Mucosa of descending colon (tissue), 3 donors: ENCODE data around the gene RARG. TPM values are rescaled to one million over a fixed set of nuclear protein-coding genes. Genes with fewer than 3 reads are reported as not detected.

Experiments
- ATAC-seq: fragments of 200-7000 bp; cut with Tn5 transposase; one replicate; pipeline ENCODE4 v1.9.1; 2020; ENCODE audit warnings: mild to moderate bottlenecking, moderate library complexity
- DNase-seq, 3 donors: peaks; one replicate each; pipeline ENCODE4 v3.0.0-alpha.2; 2020
- H3K36me3 ChIP-seq: fragments of 200-600 bp; one replicate; pipeline ENCODE4 v1.8.0; 2021; ENCODE audit warnings: low read depth, mild to moderate bottlenecking
- H3K4me1 ChIP-seq: fragments of 200-600 bp; one replicate; pipeline ENCODE4 v1.8.0; 2021; ENCODE audit warnings: low read depth, mild to moderate bottlenecking
- H3K4me3 ChIP-seq: fragments of 200-600 bp; one replicate; pipeline ENCODE4 v1.8.0; 2021; ENCODE audit warnings: mild to moderate bottlenecking
- H3K9me3 ChIP-seq: fragments of 200-600 bp; one replicate; pipeline ENCODE4 v1.8.0; 2021; ENCODE audit warnings: mild to moderate bottlenecking
- intact Hi-C, 2 donors: fragments of 100-400 bp; cut with DNase I in 1 of 2; cut with micrococcal nuclease in 1 of 2; formaldehyde crosslinking; loops; one replicate each; pipeline versions ENCODE4 v1.11.0 to v1.11.1; 2022; cut with DNase I, micrococcal nuclease
- long read RNA-seq, 2 donors: library from polyadenylated mRNA; unstranded; transcript quantifications; one replicate each; pipeline ENCODE4 v2.0.0, GENCODE V29; 2019 to 2021
- total RNA-seq, 3 donors: library from RNA; stranded (reverse); fragmentation: NEBNext Ultra II Directional in 2 of 3; extraction: Animal tissue kit (Norgen Biotek cat#: 25700) in 2 of 3; gene quantifications; one replicate each; pipeline versions ENCODE4 v1.2.1 to v1.2.4, GENCODE V29; 2021 to 2023
- TF ChIP-seq, protein P1 (sequence below): fragments of 200-600 bp; IDR thresholded peaks from one replicate; pipeline ENCODE4 v1.8.0; 2022; ENCODE audit warnings: antibody characterized with exemption, mild to moderate bottlenecking
- donor health status: DM: no; HTN: no; CAD: no; lungs with moderate emphysema.
- donor health status: DM: no; HTN: no; CAD: no.
- donor health status: DM: no; HTN: yes; CAD: no.

Gene RARG
- total RNA-seq = 10 to 100 TPM; 10.7 to 35.3 (median 16.9) TPM
- long read RNA-seq, donor 1, transcript RARG-203 (10 exons, 2,959 nt) = minor isoform, 12 of 44 reads
- long read RNA-seq, donor 1, transcript RARG-201 (8 exons, 1,836 nt) = major isoform, 17 of 44 reads
- long read RNA-seq, donor 1, partial matches to known transcripts = 5 of 44 reads
- long read RNA-seq, donor 1, other reads (novel, unspliced or antisense) = 10 of 44 reads
- long read RNA-seq, donor 2, partial matches to known transcripts = 1 of 1 reads
- long read RNA-seq, donor 2, other reads (novel, unspliced or antisense) = 0 of 1 reads

DNA sequence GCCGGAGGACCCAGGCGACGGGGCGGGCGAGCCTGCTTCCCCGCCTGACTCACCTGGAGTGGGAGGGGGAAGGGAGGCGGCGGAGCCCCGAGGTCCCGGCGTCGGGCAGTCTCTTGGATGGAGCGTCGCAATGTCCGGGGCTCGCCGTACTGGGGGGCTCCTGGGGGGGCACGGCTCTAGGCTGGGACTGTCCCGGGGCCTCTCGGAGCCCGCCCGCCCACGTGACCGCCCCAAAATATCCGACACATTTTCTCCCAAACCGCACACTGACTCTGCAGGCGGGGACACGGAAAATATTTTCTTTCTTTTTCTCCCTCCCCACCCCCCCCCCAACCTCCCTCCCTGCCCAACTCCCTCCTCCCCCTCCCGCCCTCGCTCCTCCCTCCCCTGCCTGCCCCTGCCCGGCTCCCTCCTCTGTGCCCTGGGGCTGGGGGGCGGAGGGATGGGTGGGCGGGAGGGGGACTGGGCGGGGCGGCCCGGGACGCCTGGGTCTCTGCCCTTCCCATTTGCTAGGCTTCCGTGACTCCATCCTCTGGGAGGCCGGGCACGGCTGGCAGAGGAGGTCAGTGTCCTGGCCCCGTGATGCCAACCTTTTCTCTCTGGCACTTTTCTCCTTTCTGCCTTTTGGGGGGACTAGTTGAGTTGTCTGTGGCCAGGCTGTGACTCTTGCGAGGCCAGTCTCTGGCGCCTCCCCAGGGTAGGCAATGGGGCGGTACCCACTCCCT lies at the start of gene RARG:
Gene RARG (minus strand): TSS at position 289 of the 725 bp plus-strand sequence. CDS start 4,664 bp downstream, outside the sequence.
- H3K4me1 ChIP-seq = peaks cover 32% of the 10 kb centered on the region
- ATAC-seq = peak; percentile 62
- intact Hi-C loops = no loop called here
- no peaks in the 10 kb centered on the region for H3K9me3 ChIP-seq
- H3K36me3 ChIP-seq = no peaks in the 10 kb centered on the region
- DNase-seq = peak; percentile 66 to 80 (median 79)
- TF ChIP-seq, protein P1, sequence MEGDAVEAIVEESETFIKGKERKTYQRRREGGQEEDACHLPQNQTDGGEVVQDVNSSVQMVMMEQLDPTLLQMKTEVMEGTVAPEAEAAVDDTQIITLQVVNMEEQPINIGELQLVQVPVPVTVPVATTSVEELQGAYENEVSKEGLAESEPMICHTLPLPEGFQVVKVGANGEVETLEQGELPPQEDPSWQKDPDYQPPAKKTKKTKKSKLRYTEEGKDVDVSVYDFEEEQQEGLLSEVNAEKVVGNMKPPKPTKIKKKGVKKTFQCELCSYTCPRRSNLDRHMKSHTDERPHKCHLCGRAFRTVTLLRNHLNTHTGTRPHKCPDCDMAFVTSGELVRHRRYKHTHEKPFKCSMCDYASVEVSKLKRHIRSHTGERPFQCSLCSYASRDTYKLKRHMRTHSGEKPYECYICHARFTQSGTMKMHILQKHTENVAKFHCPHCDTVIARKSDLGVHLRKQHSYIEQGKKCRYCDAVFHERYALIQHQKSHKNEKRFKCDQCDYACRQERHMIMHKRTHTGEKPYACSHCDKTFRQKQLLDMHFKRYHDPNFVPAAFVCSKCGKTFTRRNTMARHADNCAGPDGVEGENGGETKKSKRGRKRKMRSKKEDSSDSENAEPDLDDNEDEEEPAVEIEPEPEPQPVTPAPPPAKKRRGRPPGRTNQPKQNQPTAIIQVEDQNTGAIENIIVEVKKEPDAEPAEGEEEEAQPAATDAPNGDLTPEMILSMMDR = no peak
- peak within 1 kb of the TSS; percentile 9 for H3K4me3 ChIP-seq

DNA sequence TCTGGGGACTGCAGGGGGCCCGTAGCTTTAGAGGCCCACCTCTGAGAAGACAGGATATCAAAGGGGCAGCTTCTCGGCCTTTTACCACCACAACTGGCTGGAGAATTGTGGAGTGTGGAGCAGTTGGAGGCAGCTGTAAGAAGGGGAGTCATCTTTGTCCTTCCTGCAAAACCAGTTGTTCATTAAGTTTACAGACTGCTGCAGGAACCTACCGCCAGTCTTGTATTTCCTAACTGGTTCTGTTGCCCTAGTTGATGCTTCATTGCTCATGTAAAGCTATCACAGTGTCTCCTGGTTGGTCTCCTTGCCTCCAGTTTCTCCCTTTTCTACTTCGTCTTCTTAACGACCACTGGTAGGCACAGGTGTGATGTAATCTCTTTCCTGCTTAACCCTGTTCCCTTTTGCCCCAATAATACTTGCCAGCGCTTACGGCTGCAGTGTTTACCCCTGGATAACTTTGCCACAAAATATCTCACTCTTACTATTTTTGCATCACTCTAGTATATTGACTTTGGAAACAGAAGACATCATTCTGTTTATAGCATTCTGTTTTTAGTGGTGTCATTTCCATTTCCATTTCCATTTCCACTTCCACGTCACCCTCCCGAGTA lies 48.0 kb upstream of the RARG start:
- TF ChIP-seq, protein P1 = no peak
- ATAC-seq = no peak
- DNase-seq = no peak
- H3K4me1 ChIP-seq = no peaks in the 10 kb centered on the region
- H3K9me3 ChIP-seq = no peaks in the 10 kb centered on the region
- no peaks in the 10 kb centered on the region for H3K36me3 ChIP-seq
- intact Hi-C loops = no loop called here
- no peak overlapping the region for H3K4me3 ChIP-seq

DNA sequence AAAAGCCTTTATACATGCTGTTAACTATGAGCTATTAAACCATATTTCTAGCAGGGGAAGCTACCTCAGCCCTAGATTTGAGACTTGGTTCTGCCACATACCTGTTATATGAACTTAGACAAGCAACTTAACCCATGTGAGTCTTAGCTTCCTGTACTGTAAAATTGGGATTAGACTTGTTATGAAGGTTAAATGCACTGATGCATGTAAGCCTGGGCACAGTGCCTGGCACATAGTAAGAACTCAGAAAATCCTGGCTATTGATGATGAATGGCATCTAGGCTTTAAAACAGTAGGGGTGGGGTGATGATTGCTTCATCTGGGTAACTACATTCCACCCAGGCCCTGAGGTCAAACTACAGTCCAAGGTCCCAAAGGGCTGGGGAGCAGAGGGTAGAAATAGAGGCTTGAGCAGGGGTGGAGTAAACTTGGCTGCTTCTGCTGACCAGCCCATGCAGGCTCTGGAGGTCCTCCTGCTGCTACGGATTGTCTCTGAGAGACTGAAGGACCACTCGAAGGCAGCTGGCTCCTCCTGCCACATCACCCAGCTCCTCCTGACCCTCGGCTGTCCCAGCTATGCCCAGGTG lies 47.4 kb upstream of the RARG start:
- no peaks in the 10 kb centered on the region for H3K9me3 ChIP-seq
- no peaks in the 10 kb centered on the region for H3K36me3 ChIP-seq
- TF ChIP-seq, protein P1 = no peak
- ATAC-seq = peak; percentile 69
- DNase-seq = no peak
- H3K4me3 ChIP-seq = no peak overlapping the region
- no peaks in the 10 kb centered on the region for H3K4me1 ChIP-seq
- intact Hi-C loops = no loop called here

DNA sequence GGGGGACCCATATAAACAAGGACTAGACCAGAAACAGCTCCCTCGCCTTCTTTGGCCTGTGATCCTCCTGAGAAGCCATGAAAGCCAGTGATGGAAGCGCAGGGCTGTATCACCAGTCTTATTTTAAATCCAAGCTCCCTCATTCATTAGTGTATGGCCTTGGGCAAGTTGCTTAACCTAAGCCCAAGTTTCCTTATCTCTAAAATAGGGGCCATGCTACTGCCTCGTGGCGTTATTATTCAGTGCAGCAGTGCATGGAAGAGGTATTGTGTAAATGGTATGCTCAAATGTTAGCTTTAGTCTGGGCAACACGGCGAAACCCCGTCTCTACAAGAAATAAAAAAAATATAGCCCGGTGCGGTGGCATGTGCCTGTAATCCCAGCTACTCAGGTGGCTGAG lies 46.0 kb upstream of the RARG start:
- no peaks in the 10 kb centered on the region for H3K4me1 ChIP-seq
- intact Hi-C loops = no loop called here
- DNase-seq = no peak
- TF ChIP-seq, protein P1 = no peak
- H3K4me3 ChIP-seq = no peak overlapping the region
- ATAC-seq = no peak
- no peaks in the 10 kb centered on the region for H3K36me3 ChIP-seq
- no peaks in the 10 kb centered on the region for H3K9me3 ChIP-seq

DNA sequence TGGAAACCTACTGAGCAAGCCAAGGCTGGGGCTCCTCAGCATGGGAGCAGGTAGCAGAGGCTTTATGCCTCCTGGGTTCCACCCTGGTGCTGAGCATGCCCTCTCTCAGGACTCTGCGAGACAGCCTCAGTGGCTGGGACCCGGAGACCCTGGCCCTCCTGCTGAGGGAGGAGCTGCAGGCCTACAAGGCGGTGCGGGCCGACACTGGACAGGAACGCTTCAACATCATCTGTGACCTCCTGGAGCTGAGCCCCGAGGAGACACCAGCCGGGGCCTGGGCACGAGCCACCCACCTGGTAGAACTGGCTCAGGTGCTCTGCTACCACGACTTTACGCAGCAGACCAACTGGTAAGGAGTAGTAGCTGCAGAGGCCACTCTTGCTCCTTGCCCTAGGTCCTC lies 44.5 kb upstream of the RARG start:
- ATAC-seq (no peak), DNase-seq (no peak)
- Histone ChIP-seq H3K4me3 (no peak overlapping the region), H3K36me3 (no peaks in the 10 kb centered on the region), H3K9me3 (no peaks in the 10 kb centered on the region), H3K4me1 (no peaks in the 10 kb centered on the region)
- intact Hi-C loops = no loop called here
- TF ChIP-seq, protein P1 = no peak
